Effector CD4-positive, alpha-beta T cell (primary cell): ENCODE data around the gene S1PR5.

Source experiments
- DNase-seq: peaks from one replicate; pipeline ENCODE4 v3.0.0-alpha.2; 2020

Gene S1PR5

GRCh38 chr19:10513223-10513622 is 4.0 kb downstream of the S1PR5 start:
- DNase-seq: no peak

DNA sequence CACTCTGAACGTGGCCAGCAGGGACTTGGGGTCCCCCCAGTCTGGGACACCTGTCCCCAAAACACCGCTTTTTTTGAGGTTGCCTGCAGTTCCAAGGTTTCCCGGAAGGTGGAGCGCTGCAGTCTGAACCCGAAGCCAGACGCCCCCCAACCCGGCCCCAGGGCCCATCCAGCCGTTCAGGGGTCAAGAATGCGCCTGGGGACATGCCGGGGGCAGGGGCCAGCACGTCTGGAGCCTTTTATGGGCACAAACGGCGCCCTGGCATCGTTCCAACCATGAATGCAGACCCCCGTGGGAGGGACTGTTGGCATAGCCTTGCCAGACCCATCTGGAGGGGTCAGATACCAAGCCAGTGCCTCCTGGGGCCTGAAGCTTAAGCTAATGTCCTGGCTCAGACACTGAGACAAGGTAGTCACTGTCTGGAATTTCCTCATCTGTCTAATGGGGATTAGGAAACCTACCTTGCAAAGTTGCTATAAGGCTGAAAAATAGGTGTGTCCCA is 6.9 kb downstream of the S1PR5 start:
- DNase-seq: peak; percentile 45

DNA sequence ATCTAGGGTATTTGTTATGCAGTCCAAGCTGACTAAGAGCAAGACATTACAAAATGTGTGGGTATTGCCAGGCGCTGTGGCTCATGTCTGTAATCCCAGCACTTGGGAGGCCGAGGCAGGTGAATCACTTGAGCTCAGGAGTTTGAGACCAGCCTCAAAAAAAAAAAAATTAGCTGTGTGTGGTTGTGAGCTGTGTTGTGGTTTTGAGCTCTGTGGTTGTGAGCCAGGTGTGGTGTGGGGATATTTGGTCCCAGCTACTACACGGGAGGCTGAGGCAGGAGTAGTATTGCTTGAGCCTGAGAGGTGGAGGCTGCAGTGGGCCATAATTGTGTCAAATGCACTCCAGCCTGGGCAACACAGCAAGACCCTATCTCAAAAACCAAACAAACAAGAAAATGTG is 8.5 kb downstream of the S1PR5 start:
- no peak for DNase-seq

- DNase-seq: no peak
Observed at GRCh38 chr19:10508036-10508435, 9.2 kb downstream of the S1PR5 start.

DNA sequence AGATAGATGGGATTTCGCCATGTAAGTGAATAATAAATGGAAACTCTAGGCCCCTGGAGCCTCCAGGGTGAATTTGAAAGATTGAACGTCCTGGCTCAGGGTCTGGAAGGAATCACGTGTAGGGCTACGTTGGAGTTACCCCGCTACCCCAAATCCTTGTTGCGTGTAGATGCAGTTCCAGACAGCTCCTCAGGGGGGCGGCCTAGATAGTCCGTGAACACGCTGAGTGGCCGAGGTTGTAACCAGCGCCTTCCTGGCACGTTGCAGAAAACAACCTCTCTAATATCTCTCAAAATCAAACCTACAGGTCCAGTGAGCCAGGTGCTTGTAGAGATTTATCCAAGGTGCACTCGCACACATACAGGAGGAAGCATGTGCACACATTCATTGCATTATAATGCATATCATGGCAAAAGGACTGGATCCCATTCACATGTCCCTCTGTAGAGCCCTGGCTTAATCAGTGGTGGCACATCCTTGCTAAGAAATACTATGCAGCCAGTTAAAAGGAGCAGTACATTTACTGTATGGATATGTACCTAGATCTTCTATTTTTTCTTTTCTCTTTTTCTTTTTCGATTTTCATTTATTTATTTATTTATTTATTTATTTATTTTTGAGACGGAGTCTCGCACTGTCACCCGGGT is 11.5 kb downstream of the S1PR5 start:
- DNase-seq: peak; percentile 68

DNA sequence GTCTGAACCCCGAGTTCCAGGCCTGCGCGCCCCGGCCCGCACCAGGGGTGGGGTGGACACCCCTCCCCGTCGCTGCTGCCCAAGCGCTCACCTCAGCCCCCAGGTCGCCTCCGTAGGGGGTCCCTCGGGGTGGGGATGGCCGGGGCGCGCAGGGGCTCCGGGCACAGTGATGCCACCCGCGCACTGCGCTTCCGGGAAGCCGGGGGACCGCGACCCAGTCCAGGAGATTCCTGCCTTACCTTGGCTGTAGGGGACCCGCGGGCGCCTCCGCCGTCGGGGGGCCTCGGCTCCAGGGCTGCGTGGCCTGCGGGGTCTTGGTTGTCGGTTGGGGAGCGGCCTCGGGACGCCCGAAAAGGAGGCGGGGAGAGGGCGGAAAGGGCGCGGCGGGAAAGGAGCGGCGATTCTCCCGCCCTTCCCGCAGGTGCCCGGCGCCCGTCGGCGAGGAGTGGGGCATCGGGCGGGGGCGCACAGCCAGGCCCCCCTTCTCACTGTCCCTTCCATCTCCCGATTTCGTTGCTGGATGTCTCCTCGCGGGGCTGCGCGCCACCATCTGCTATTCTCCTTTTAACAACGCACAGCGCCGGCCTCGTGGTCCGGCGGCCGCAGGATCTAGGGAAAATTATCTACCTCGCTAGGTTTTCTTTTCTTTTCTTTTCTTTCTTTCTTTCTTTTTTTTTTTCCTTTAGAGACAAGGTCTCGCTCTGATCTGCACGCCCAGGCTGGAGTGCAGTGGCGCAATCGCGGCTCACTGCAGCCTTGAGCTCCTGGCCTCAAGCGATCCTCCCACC is 14.1 kb downstream of the S1PR5 start, which contains the start of gene KEAP1:
Gene KEAP1 (minus strand): TSS at position 355 of the 788 bp plus-strand sequence. CDS start 3,323 bp downstream, outside the sequence.
- DNase-seq: no peak

DNA sequence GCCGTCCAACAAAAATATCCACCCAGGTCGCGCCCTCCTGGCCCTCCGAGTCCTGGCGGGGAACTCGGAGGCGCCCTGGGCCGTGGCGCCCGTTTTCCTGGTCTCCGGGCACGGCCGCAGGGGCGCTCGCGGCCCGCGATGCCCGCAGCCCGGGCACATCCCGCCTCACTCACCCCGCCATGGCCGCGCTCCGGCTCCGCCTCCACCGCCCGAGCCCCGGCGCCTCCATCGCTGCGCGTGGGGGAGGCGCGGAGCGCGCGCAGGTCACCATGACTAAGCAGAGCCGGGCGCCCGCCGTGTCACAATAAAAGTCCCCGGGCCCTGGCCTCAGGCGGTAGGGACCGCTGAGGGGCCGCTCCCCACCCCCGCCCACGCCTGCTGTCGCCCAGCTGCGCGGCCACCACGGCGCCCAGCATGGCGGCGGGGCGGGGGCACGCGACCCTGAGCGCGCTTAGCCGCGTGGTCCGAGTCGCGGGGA is 14.7 kb downstream of the S1PR5 start:
- DNase-seq: peak; percentile 80

GRCh38 chr19:10501971-10502523 is 15.2 kb downstream of the S1PR5 start:
- no peak for DNase-seq

DNA sequence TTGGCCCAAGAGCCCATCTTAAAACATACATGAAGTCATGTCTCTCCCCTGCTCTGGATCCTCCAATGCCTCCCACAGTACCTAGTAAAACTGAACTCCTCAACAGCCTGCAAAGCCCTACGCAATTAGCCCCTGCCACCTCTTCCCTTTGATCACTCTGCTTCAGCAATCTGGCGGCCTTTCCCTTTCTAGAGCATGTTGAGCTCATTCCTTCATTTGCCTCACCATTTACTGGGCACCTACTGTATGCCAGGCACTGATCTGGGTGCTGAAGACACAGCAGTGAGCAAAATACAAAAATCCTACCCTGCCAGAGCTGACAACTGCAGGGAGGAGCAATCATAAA is 17.0 kb downstream of the S1PR5 start:
- no peak for DNase-seq

DNA sequence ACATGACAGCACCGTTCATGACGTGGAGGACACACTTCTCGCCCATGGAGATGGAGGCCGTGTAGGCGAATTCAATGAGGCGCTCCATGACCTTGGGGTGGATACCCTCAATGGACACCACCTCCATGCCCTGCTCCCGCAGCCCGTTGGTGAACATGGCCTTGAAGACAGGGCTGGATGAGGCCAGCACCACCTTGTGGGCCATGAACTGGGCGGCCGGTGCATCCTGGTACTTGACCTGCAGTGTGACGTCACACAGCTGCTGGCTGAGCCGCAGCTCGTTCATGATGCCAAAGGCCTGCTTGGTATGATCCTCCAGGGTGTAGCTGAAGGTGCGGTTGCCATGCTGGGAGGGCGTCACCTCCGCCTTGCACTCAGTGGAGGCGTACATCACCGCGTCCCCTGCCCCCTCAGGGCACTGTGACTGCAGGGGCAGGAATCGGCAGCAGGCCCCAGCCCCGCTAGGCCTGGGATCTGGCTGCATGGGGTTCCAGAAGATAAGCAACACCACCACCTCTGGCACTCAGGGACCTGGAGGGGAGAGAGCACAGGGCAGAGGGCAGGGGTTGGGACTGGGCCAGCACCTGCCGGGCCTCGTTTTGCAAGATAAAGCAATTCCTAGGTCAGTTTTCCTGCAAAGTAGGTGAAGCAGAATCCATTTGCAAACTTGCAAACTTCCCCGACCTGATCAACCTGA is 17.5 kb downstream of the S1PR5 start:
- DNase-seq: no peak

DNA sequence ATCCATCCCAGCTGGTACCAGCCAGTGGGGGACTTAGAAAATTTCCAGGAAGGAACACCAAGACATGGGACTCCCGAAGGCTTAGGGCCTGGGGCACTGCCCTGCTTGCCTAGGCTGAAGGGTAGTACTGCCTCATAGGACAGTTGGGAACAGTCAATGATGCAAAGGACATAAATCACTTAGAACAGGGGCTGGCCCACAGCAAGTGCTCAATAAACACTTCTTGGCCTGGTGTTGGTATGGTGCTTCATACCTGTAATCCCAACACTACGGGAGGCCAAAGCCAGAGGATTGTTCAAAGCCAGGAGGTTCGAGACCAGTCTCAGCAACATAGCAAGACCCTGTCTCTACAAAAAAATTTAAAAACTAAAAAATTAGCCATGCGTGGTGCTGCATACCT is 19.9 kb downstream of the S1PR5 start:
- no peak for DNase-seq

DNA sequence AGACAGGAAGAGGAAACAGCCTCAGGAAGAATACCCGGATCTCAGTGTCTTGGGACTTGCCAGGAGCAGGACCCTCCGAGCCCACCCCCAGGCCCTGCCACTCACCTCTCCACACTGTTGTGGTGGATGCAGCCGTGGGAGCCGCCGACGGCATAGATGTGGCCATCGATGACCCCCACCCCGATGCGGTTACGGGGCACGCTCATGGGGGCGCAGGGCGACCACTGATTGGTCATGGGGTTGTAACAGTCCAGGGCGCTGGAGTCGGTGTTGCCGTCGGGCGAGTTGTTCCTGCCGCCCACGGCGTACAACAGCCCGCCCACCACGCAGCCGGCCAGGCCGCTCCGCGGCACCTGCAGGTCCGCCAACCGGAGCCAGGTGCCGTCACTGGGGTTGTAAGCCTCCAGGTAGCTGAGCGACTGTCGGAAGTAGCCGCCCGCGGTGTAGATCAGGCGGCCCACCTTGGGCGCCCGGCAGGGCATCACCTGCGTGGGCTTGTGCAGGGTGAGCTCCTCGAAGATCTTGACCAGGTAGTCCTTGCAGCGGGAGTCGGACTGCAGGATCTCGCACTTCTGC is 25.7 kb downstream of the S1PR5 start:
- DNase-seq: no peak

DNA sequence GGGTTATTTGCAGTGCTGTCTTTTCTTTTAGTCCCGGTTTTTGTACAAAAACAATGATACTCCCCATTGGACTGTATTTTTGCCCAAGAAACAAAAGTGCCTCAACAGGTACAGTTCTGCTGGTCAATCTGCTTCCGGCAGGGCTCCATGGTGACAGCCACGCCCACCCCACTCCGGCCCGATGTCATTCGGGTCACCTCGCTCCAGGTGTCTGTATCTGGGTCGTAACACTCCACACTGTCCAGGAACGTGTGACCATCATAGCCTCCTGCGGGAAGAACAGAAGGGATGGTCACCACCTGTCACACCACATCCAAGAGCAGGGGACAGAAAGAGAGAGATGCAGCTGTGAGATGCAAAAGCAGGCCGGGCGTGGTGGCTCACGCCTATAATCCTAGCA is 30.7 kb downstream of the S1PR5 start:
- no peak for DNase-seq

GRCh38 chr19:10478903-10479384 is 38.3 kb downstream of the S1PR5 start:
- peak; percentile 87 for DNase-seq

DNA sequence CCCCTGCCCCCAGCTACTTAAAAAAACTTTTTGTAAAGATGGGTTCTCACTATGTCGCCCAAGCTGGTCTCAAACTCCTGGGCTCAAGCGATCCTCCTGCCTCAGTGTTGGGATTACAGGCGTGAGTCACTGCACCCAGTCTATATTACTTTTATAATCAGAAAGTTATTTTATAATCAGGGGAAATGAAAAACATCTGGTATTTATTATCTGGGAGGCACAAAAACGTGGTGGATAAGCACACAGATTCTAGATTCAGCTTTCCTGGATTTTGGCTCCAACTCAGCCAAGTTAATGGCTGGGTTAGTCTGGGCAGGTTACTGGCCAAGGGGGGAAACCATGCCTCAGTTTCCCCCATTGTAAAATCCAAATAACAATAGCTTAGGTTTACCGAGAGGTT is 38.8 kb downstream of the S1PR5 start:
- DNase-seq: no peak

DNA sequence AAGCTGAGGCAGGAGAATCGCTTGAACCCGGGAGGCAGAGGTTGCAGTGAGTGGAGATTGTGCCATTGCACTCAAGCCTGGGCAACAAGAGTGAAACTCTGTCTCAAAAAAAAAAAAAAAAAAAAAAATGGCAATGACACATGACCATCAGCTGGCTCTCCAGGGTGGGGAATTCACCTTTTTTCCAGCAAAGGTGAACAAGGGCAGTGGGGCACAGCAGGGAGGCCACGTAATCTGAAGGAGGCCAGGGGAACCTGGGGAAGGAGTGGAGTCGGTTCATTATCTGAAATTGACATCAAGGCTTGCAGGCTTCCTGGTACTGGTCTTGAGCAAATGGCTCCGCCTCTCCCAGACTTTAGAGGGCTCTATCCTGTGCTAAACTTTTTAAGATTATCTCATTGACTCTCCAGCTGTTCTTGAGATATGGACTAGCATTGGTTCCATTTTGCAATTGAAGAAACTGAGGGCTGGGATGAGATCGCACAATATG is 42.2 kb downstream of the S1PR5 start:
- no peak for DNase-seq

- no peak for DNase-seq
Observed at GRCh38 chr19:10473192-10473591, 44.1 kb downstream of the S1PR5 start.

DNA sequence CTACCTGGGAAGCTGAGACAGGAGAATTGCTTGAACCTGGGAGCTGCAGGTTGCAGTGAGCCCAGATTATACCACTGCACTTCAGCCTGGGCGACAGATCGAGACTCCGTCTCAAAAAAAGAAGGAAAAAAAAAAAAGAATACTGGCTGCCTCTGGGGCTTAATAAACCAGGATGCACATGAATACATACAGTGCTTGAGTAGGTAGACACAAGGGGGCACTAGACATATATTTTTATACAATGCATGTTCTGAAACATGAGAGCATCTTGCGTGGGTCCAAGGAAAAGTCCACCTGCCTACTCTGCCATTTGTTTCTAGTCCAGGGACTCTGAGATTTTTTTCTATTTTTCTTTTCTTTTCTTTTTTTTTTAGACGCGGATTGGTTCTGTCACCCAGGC is 45.3 kb downstream of the S1PR5 start:
- no peak for DNase-seq

GRCh38 chr19:10468133-10468532 is 49.1 kb downstream of the S1PR5 start:
- no peak for DNase-seq

DNA sequence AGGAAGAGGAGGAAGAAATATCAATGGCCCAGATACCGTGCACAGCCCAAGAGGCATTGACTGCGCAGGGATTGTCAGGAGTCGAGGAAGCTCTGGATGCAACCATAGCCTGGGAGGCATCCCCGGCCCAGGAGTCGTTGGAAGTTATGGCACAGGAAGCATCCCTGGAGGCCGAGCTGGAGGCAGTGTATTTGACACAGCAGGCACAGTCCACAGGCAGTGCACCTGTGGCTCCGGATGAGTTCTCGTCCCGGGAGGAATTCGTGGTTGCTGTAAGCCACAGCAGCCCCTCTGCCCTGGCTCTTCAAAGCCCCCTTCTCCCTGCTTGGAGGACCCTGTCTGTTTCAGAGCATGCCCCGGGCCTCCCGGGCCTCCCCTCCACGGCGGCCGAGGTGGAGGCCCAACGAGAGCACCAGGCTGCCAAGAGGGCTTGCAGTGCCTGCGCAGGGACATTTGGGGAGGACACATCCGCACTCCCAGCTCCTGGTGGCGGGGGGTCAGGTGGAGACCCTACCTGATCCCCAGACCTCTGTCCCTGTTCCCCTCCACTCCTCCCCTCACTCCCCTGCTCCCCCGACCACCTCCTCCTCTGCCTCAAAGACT is 50.0 kb downstream of the S1PR5 start:
- DNase-seq: no peak

GRCh38 chr19:10464456-10464855 is 52.8 kb downstream of the S1PR5 start:
- no peak for DNase-seq
